K562 (cell line): ENCODE results near the gene IRAG1. TPM values are rescaled to one million over a fixed set of nuclear protein-coding genes. Genes with fewer than 3 reads are reported as not detected.
A peak's percentile ranks its signal among the peaks of the same experiment; 100 is the strongest.
"Not testable (repeated sequence)": the region's sequence is repeated elsewhere in the genome, so short reads cannot be mapped to it uniquely, and the experiment has no call there.

ENCODE experiments used
- ATAC-seq: fragments of 200-7000 bp; cut with Tn5 transposase; 3 replicates; pipeline ENCODE4 v1.9.1; 2020; ENCODE audit warnings: moderate library complexity
- BruUV-seq: library from RNA; stranded (reverse); fragments of 400-500 nt; replicated peaks from 2 replicates; lab custom pipeline; 2021; lab: Mats Ljungman, UMichigan
- CTCF ChIA-PET: fragments of 300-600 bp; formaldehyde crosslinking; extraction: SDS; loops from one replicate; lab custom pipeline; 2021; ENCODE audit warnings: low intra/inter-chr PET ratio; lab: Yijun Ruan, JAX
- POLR2A ChIA-PET: fragments of 300-600, 350-650 bp; sonication (Branson Sonifier 250); formaldehyde crosslinking; extraction: SDS; loops from one replicate; lab custom pipeline; 2021; ENCODE audit warnings: antibody characterized with exemption, inconsistent platforms; lab: Yijun Ruan, JAX
- DNase-seq, 4 experiments: peaks; one replicate each; pipeline versions ENCODE4 v3.0.0 to v3.0.0-alpha.2; 2011 to 2018; ENCODE audit warnings: low spot score in 3 of 4, mixed read lengths in 3 of 4; ENCODE audit errors: extremely low read depth in 1 of 4
- FAIRE-seq: peaks from 2 replicates; lab custom pipeline; 2011; peaks lifted over from hg19 to GRCh38; lab: Jason Lieb, UNC
- H2AFZ ChIP-seq: 2 replicates; pipeline ENCODE4 v1.6.0; 2011; ENCODE audit warnings: low read depth, low read length, control low read depth, inconsistent platforms
- H3K27ac ChIP-seq: fragments of 200-600 bp; 3 replicates; pipeline ENCODE4 v1.8.0; 2011; ENCODE audit warnings: low read depth, mild to moderate bottlenecking, control low read depth, inconsistent platforms, low read length, moderate library complexity, mixed read lengths; ENCODE audit errors: extremely low read depth
- H3K27me3 ChIP-seq, 2 experiments: fragments of 300-600 bp in 1 of 2; 2 replicates in 1 of 2; 3 replicates in 1 of 2; pipeline versions ENCODE4 v1.6.0 to v1.8.0; 2011; ENCODE audit warnings: inconsistent platforms in 2 of 2, low read length in 2 of 2, mild to moderate bottlenecking in 1 of 2, mixed read lengths in 1 of 2, moderate library complexity in 1 of 2; ENCODE audit not compliant: control insufficient read depth in 2 of 2, insufficient read depth in 2 of 2
- H3K36me3 ChIP-seq: fragments of 300-600 bp; 3 replicates; pipeline ENCODE4 v1.8.0; 2011; ENCODE audit warnings: mild to moderate bottlenecking, low read length, inconsistent platforms; ENCODE audit not compliant: control insufficient read depth, insufficient read depth
- H3K4me1 ChIP-seq, 2 experiments: fragments of 200-600 bp in 1 of 2; replicated peaks in 1 of 2; 2 replicates in 1 of 2; 3 replicates in 1 of 2; pipeline versions ENCODE4 v1.5.1 to v1.8.0; 2011; ENCODE audit warnings: inconsistent platforms in 2 of 2, low read length in 2 of 2, mild to moderate bottlenecking in 1 of 2, mixed read lengths in 1 of 2, moderate library complexity in 1 of 2; ENCODE audit not compliant: control insufficient read depth in 2 of 2, insufficient read depth in 2 of 2
- H3K4me2 ChIP-seq: 2 replicates; pipeline ENCODE4 v1.6.1; 2011; ENCODE audit warnings: low read length, control low read depth, inconsistent platforms, mixed read lengths; ENCODE audit not compliant: insufficient read depth
- H3K4me3 ChIP-seq: fragments of 200-600 bp; sonication (generic), shearing (Covaris generic); 2 replicates; pipeline ENCODE4 v1.5.1; 2016; ENCODE audit warnings: control low read depth, inconsistent platforms
- H3K79me2 ChIP-seq: fragments of 200-600 bp; 3 replicates; pipeline ENCODE4 v1.8.0; 2011; ENCODE audit warnings: low read length, inconsistent platforms; ENCODE audit not compliant: control insufficient read depth, insufficient read depth
- H3K9ac ChIP-seq, 2 experiments: 2 replicates each; pipeline versions ENCODE4 v1.6.0 to v1.6.1; 2011; ENCODE audit warnings: low read depth in 2 of 2, low read length in 2 of 2, control low read depth in 1 of 2, inconsistent platforms in 1 of 2, mild to moderate bottlenecking in 1 of 2, mixed read lengths in 1 of 2; ENCODE audit not compliant: insufficient read depth in 1 of 2
- H3K9me1 ChIP-seq: one replicate; pipeline ENCODE4 v1.6.0; 2011; ENCODE audit warnings: inconsistent platforms, mild to moderate bottlenecking, low read length, moderate library complexity; ENCODE audit not compliant: control insufficient read depth, insufficient read depth
- H3K9me3 ChIP-seq: replicated peaks from 2 replicates; pipeline ENCODE4 v1.5.1; 2011; ENCODE audit warnings: low read depth, low read length, inconsistent platforms; ENCODE audit not compliant: control insufficient read depth, insufficient read depth
- H4K20me1 ChIP-seq: replicated peaks from 2 replicates; pipeline ENCODE4 v1.6.1; 2011; ENCODE audit warnings: low read length, inconsistent platforms, mixed read lengths; ENCODE audit not compliant: control insufficient read depth, insufficient read depth
- WGBS: fragments of 100-300 bp; shearing (Covaris generic); methylation state at CpG from one replicate; pipeline ENCODE4 v1.1.6; 2016; ENCODE audit warnings: low coverage, mixed read lengths; ENCODE audit not compliant: insufficient coverage; ENCODE audit errors: missing lambda C conversion rate; 5-methylcytosine and 5-hydroxymethylcytosine counted together
- in situ Hi-C: fragments of 300-500 bp; cut with MboI; formaldehyde crosslinking; loops from 4 replicates; pipeline ENCODE4 v1.15.0; 2018; ENCODE audit warnings: inconsistent platforms, mixed read lengths
- intact Hi-C: fragments of 100-400 bp; cut with micrococcal nuclease; formaldehyde crosslinking; loops from 2 replicates; pipeline ENCODE4 v1.14.2; 2022
- polyA plus RNA-seq, 8 experiments: library from polyadenylated mRNA; depleted of rRNA in 4 of 8; stranded (reverse) in 5 of 8; unstranded in 3 of 8; fragments of >200 nt; fragmentation: Nextera tagmentation in 2 of 8; fragmentation: Illumina TruSeq in 1 of 8; extraction: Ambion mirVana in 2 of 8; extraction: Trizol in 1 of 8; gene quantifications; 2 replicates each; pipeline versions ENCODE4 v1.2.1 to v1.2.3, GENCODE V29; 2011 to 2014; ENCODE audit warnings: inconsistent platforms in 1 of 8, missing spikeins in 1 of 8
- total RNA-seq, 7 experiments: library from RNA; depleted of rRNA in 6 of 7; stranded (reverse); fragments of >200 nt in 6 of 7; fragmentation: Illumina TruSeq in 2 of 7; extraction: Trizol in 2 of 7; gene quantifications; 2 replicates each; pipeline versions ENCODE4 v1.2.1 to v1.2.3, GENCODE V29; 2011 to 2021; ENCODE audit warnings: low replicate concordance in 1 of 7
- TF ChIP-seq, protein P1 (sequence below): fragments of 450-650 bp; formaldehyde crosslinking; IDR thresholded peaks from 2 replicates; pipeline ENCODE4 v1.4.0; 2022; ENCODE audit warnings: missing genetic modification characterization
- TF ChIP-seq, protein P2 (sequence below): IDR thresholded peaks from 2 replicates; pipeline ENCODE4 v1.6.1; 2016; ENCODE audit warnings: missing genetic modification characterization, missing compliant biosample characterization

IRAG1 gene
- total and polyA plus RNA-seq, 9 of the 15 experiments (the other 6 are each of a cell fraction or from before 2014, with no cell fraction given): 0.01 to 0.22 (median 0.09) TPM; not detected in 1

DNA sequence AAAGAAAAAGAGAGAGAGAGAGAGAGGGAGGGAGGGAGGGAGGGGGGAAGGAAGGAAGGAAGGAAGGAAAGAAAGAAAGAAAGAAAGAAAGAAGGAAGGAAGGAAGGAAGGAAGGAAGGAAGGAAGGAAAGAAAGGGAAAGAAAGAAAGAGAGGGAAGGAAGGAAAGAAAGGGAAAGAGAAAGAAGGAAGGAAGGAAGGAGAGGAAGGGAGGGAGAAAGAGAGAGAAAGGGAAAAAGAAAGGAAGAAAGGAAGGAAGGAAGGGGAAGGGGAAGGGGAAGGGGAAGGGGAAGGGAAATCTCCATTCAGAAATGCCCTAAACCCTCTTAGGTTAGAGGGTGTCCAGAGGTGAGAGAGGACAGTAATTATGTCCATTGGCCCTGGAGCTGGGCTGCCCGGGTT is 13.3 kb downstream of the IRAG1 start:
- BruUV-seq, in situ Hi-C loops, H3K4me3 ChIP-seq, H3K79me2 ChIP-seq, H3K9me1 ChIP-seq, H4K20me1 ChIP-seq, H3K4me2 ChIP-seq, H3K9me3 ChIP-seq, H2AFZ ChIP-seq, ATAC-seq, H3K27me3 ChIP-seq, DNase-seq, CTCF ChIA-PET, H3K9ac ChIP-seq, intact Hi-C loops, H3K36me3 ChIP-seq, H3K27ac ChIP-seq: not testable (repeated sequence)
- WGBS: 13% methylated on average over 1 of the region's 1 CpG
- POLR2A ChIA-PET: interaction anchor here (0.8 kb wide), 1 partner anchor 8 kb away, joined by 3 read pairs; no protein-coding TSS in a partner anchor
- TF ChIP-seq, protein P1, sequence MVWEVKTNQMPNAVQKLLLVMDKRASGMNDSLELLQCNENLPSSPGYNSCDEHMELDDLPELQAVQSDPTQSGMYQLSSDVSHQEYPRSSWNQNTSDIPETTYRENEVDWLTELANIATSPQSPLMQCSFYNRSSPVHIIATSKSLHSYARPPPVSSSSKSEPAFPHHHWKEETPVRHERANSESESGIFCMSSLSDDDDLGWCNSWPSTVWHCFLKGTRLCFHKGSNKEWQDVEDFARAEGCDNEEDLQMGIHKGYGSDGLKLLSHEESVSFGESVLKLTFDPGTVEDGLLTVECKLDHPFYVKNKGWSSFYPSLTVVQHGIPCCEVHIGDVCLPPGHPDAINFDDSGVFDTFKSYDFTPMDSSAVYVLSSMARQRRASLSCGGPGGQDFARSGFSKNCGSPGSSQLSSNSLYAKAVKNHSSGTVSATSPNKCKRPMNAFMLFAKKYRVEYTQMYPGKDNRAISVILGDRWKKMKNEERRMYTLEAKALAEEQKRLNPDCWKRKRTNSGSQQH (CRISPR knock-in tag): 0 out of 2 replicates have a peak, but pooled peaks have one; percentile 39
- TF ChIP-seq, protein P2, sequence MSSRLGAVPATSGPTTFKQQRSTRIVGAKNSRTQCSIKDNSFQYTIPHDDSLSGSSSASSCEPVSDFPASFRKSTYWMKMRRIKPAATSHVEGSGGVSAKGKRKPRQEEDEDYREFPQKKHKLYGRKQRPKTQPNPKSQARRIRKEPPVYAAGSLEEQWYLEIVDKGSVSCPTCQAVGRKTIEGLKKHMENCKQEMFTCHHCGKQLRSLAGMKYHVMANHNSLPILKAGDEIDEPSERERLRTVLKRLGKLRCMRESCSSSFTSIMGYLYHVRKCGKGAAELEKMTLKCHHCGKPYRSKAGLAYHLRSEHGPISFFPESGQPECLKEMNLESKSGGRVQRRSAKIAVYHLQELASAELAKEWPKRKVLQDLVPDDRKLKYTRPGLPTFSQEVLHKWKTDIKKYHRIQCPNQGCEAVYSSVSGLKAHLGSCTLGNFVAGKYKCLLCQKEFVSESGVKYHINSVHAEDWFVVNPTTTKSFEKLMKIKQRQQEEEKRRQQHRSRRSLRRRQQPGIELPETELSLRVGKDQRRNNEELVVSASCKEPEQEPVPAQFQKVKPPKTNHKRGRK (tag): peak; percentile 91
- TF ChIP-seq, all 486 proteins: peak for 2; not testable (repeated sequence) for 484
- H3K4me1 ChIP-seq, FAIRE-seq: not testable (repeated sequence)
